K562 (cell line): ENCODE measurements around the gene ITGB2. TPM values are rescaled to one million over a fixed set of nuclear protein-coding genes. Genes with fewer than 3 reads are reported as not detected.

ENCODE experiments used
- ATAC-seq: fragments of 200-7000 bp; cut with Tn5 transposase; 3 replicates; pipeline ENCODE4 v1.9.1; 2020; ENCODE audit warnings: moderate library complexity
- BruUV-seq: library from RNA; stranded (reverse); fragments of 400-500 nt; replicated peaks from 2 replicates; lab custom pipeline; 2021; lab: Mats Ljungman, UMichigan
- CTCF ChIA-PET: fragments of 300-600 bp; formaldehyde crosslinking; extraction: SDS; loops from one replicate; lab custom pipeline; 2021; ENCODE audit warnings: low intra/inter-chr PET ratio; lab: Yijun Ruan, JAX
- POLR2A ChIA-PET: fragments of 300-600, 350-650 bp; sonication (Branson Sonifier 250); formaldehyde crosslinking; extraction: SDS; loops from one replicate; lab custom pipeline; 2021; ENCODE audit warnings: antibody characterized with exemption, inconsistent platforms; lab: Yijun Ruan, JAX
- DNase-seq, 4 experiments: peaks; one replicate each; pipeline versions ENCODE4 v3.0.0 to v3.0.0-alpha.2; 2011 to 2018; ENCODE audit warnings: low spot score in 3 of 4, mixed read lengths in 3 of 4; ENCODE audit errors: extremely low read depth in 1 of 4
- FAIRE-seq: peaks from 2 replicates; lab custom pipeline; 2011; peaks lifted over from hg19 to GRCh38; lab: Jason Lieb, UNC
- H2AFZ ChIP-seq: 2 replicates; pipeline ENCODE4 v1.6.0; 2011; ENCODE audit warnings: low read depth, low read length, control low read depth, inconsistent platforms
- H3K27ac ChIP-seq: fragments of 200-600 bp; 3 replicates; pipeline ENCODE4 v1.8.0; 2011; ENCODE audit warnings: low read depth, mild to moderate bottlenecking, control low read depth, inconsistent platforms, low read length, moderate library complexity, mixed read lengths; ENCODE audit errors: extremely low read depth
- H3K27me3 ChIP-seq, 2 experiments: fragments of 300-600 bp in 1 of 2; 2 replicates in 1 of 2; 3 replicates in 1 of 2; pipeline versions ENCODE4 v1.6.0 to v1.8.0; 2011; ENCODE audit warnings: inconsistent platforms in 2 of 2, low read length in 2 of 2, mild to moderate bottlenecking in 1 of 2, mixed read lengths in 1 of 2, moderate library complexity in 1 of 2; ENCODE audit not compliant: control insufficient read depth in 2 of 2, insufficient read depth in 2 of 2
- H3K36me3 ChIP-seq: fragments of 300-600 bp; 3 replicates; pipeline ENCODE4 v1.8.0; 2011; ENCODE audit warnings: mild to moderate bottlenecking, low read length, inconsistent platforms; ENCODE audit not compliant: control insufficient read depth, insufficient read depth
- H3K4me1 ChIP-seq, 2 experiments: fragments of 200-600 bp in 1 of 2; replicated peaks in 1 of 2; 2 replicates in 1 of 2; 3 replicates in 1 of 2; pipeline versions ENCODE4 v1.5.1 to v1.8.0; 2011; ENCODE audit warnings: inconsistent platforms in 2 of 2, low read length in 2 of 2, mild to moderate bottlenecking in 1 of 2, mixed read lengths in 1 of 2, moderate library complexity in 1 of 2; ENCODE audit not compliant: control insufficient read depth in 2 of 2, insufficient read depth in 2 of 2
- H3K4me2 ChIP-seq: 2 replicates; pipeline ENCODE4 v1.6.1; 2011; ENCODE audit warnings: low read length, control low read depth, inconsistent platforms, mixed read lengths; ENCODE audit not compliant: insufficient read depth
- H3K4me3 ChIP-seq: fragments of 200-600 bp; sonication (generic), shearing (Covaris generic); 2 replicates; pipeline ENCODE4 v1.5.1; 2016; ENCODE audit warnings: control low read depth, inconsistent platforms
- H3K79me2 ChIP-seq: fragments of 200-600 bp; 3 replicates; pipeline ENCODE4 v1.8.0; 2011; ENCODE audit warnings: low read length, inconsistent platforms; ENCODE audit not compliant: control insufficient read depth, insufficient read depth
- H3K9ac ChIP-seq, 2 experiments: 2 replicates each; pipeline versions ENCODE4 v1.6.0 to v1.6.1; 2011; ENCODE audit warnings: low read depth in 2 of 2, low read length in 2 of 2, control low read depth in 1 of 2, inconsistent platforms in 1 of 2, mild to moderate bottlenecking in 1 of 2, mixed read lengths in 1 of 2; ENCODE audit not compliant: insufficient read depth in 1 of 2
- H3K9me1 ChIP-seq: one replicate; pipeline ENCODE4 v1.6.0; 2011; ENCODE audit warnings: inconsistent platforms, mild to moderate bottlenecking, low read length, moderate library complexity; ENCODE audit not compliant: control insufficient read depth, insufficient read depth
- H3K9me3 ChIP-seq: replicated peaks from 2 replicates; pipeline ENCODE4 v1.5.1; 2011; ENCODE audit warnings: low read depth, low read length, inconsistent platforms; ENCODE audit not compliant: control insufficient read depth, insufficient read depth
- H4K20me1 ChIP-seq: replicated peaks from 2 replicates; pipeline ENCODE4 v1.6.1; 2011; ENCODE audit warnings: low read length, inconsistent platforms, mixed read lengths; ENCODE audit not compliant: control insufficient read depth, insufficient read depth
- ARID4B ChIP-seq: sonication (generic); formaldehyde crosslinking; IDR thresholded peaks from 2 replicates; pipeline ENCODE4 v1.8.0; 2022; ENCODE audit warnings: mild to moderate bottlenecking, missing genetic modification reagents
- HMGN3 ChIP-seq: IDR thresholded peaks from 2 replicates; pipeline ENCODE4 v1.6.1; 2011; ENCODE audit warnings: borderline replicate concordance, low read depth, mild to moderate bottlenecking, mixed read lengths, low read length; ENCODE audit not compliant: insufficient read length; ENCODE audit errors: extremely low read depth
- MNT ChIP-seq, 2 experiments: fragments of 450-650 bp; conservative IDR thresholded peaks; 2 replicates each; pipeline ENCODE4 v1.6.1; 2017; ENCODE audit warnings: mild to moderate bottlenecking in 2 of 2, moderate library complexity in 2 of 2
- WGBS: fragments of 100-300 bp; shearing (Covaris generic); methylation state at CpG from one replicate; pipeline ENCODE4 v1.1.6; 2016; ENCODE audit warnings: low coverage, mixed read lengths; ENCODE audit not compliant: insufficient coverage; ENCODE audit errors: missing lambda C conversion rate; 5-methylcytosine and 5-hydroxymethylcytosine counted together
- in situ Hi-C: fragments of 300-500 bp; cut with MboI; formaldehyde crosslinking; loops from 4 replicates; pipeline ENCODE4 v1.15.0; 2018; ENCODE audit warnings: inconsistent platforms, mixed read lengths
- intact Hi-C: fragments of 100-400 bp; cut with micrococcal nuclease; formaldehyde crosslinking; loops from 2 replicates; pipeline ENCODE4 v1.14.2; 2022
- polyA plus RNA-seq, 8 experiments: library from polyadenylated mRNA; depleted of rRNA in 4 of 8; stranded (reverse) in 5 of 8; unstranded in 3 of 8; fragments of >200 nt; fragmentation: Nextera tagmentation in 2 of 8; fragmentation: Illumina TruSeq in 1 of 8; extraction: Ambion mirVana in 2 of 8; extraction: Trizol in 1 of 8; gene quantifications; 2 replicates each; pipeline versions ENCODE4 v1.2.1 to v1.2.3, GENCODE V29; 2011 to 2014; ENCODE audit warnings: inconsistent platforms in 1 of 8, missing spikeins in 1 of 8
- total RNA-seq, 7 experiments: library from RNA; depleted of rRNA in 6 of 7; stranded (reverse); fragments of >200 nt in 6 of 7; fragmentation: Illumina TruSeq in 2 of 7; extraction: Trizol in 2 of 7; gene quantifications; 2 replicates each; pipeline versions ENCODE4 v1.2.1 to v1.2.3, GENCODE V29; 2011 to 2021; ENCODE audit warnings: low replicate concordance in 1 of 7

Gene ITGB2
- total and polyA plus RNA-seq, 9 of the 15 experiments (the other 6 are each of a cell fraction or from before 2014, with no cell fraction given), result 0.07 to 1.3 (median 0.51) TPM; not detected in 2

GRCh38 chr21:44842721-44843445 is 77.8 kb downstream of the ITGB2 start:
- no peak for FAIRE-seq
- no peak for ATAC-seq
- no peaks in the 10 kb centered on the region for H3K9me1 ChIP-seq
- no peaks in the 10 kb centered on the region for H3K36me3 ChIP-seq
- H3K79me2 ChIP-seq, result no peaks in the 10 kb centered on the region
- H3K4me1 ChIP-seq, result peaks cover 15 to 51% of the 10 kb centered on the region in 2 experiments
- H3K27me3 ChIP-seq, result peaks cover 14 to 36% of the 10 kb centered on the region in 2 experiments; a peak in 4 of 5 replicates
- POLR2A ChIA-PET, result interaction anchor here (1.2 kb wide), 1 partner anchor 31 kb away, joined by 3 read pairs; the partner anchor contains the start of gene PTTG1IP
- no peaks in the 10 kb centered on the region for H3K9me3 ChIP-seq
- no peaks in the 10 kb centered on the region for H4K20me1 ChIP-seq
- H2AFZ ChIP-seq, result no peak overlapping the region
- no peak overlapping the region for H3K4me2 ChIP-seq
- in situ Hi-C loops, result no loop called here
- no peak overlapping the region for H3K4me3 ChIP-seq
- intact Hi-C loops, result no loop called here
- no peak for TF ChIP-seq MNT (conservative IDR thresholded peaks at IDR 0.05)
- TF ChIP-seq HMGN3, result no peak
- TF ChIP-seq ARID4B (CRISPR knock-in tag), result no peak
- CTCF ChIA-PET, result interaction anchor here (0.6 kb wide), 1 partner anchor 26 kb away, joined by 3 read pairs; no protein-coding TSS in a partner anchor
- BruUV-seq, result no TSS peak
- 26% methylated on average over 23 of the region's 23 CpGs for WGBS
- no peak overlapping the region; a peak in 1 of 4 replicates for H3K9ac ChIP-seq
- H3K27ac ChIP-seq, result no peak overlapping the region
- no peak for DNase-seq
